KG1 (cell line): ENCODE results near the gene C17orf75.

Experiments used
- DNase-seq: peaks from one replicate; lab custom pipeline; 2025; lab: John Stamatoyannopoulos, UW

C17orf75 gene

GRCh38 chr17:32302860-32303649, 38.9 kb downstream of the C17orf75 start:
- no peak for DNase-seq

- DNase-seq: no peak
These were observed 39.9 kb downstream of the C17orf75 start for GRCh38 chr17:32302037-32302436.

DNA sequence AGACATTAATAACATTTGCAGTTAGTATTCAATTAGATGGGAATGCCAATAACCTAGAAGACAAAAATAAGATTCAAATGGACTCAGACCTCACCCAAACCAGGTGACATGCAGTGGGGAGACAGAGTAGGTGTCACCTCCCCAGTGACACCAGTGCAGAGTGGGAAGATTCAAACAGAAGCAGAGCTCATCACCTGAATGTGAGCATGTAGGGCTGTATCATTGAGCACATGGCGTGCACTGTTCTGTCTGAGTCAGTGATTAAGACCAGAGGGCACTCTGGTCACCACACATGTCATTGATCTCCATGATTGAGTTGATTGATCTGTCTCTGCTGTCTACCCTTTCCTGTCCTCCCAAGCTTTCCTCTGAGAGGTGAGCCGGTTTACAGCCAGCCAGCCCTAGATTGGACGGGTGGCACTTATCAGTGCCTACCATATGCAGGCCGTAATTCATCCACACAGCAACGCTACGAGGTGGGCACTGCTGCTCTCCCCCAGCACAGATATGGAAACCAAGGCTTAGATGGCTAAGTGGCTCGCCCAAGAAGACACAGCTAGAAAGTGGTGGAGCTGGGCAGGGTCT, 42.3 kb downstream of the C17orf75 start:
- no peak for DNase-seq

DNA sequence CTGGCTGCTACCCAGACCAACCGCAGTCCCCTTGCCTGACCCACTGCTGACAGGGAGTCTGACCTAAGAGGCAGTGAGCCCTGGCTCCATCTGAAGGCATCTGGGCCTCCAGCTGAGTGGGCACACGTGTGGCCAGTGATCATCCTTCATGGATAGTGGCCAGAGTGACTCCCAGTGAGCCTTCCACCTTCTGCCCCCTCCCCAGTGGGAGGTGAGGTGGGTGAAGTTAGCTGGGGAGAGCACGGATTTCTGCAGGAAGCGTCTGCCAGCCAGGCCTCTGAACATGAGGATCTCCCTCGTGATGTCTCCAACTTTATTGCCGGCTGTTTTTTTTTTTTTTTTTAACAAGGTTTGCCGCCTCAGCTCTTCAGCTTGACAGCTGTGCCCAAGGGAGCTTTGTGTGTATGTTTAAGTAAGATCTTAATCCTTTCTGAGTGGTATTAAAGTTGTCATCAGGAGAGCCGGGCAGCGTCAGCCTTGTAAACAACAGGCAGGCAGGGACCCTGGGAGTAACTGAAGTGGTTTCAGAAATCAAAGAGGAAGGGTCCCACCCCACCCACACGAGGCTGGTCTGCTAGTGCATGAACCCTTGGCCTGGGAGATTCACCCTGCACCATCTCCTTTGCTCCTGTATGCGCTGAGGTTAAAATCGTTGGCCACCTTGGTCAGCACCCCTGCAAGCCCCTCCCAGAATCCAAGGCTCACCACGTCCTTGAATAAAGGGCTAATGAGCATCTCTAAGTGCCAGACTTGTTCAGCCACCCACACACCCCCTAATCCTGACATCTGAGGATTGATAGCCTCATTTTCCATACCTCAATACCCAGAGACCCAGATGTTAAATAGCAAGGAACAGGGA, 43.0 kb downstream of the C17orf75 start:
- no peak for DNase-seq

DNA sequence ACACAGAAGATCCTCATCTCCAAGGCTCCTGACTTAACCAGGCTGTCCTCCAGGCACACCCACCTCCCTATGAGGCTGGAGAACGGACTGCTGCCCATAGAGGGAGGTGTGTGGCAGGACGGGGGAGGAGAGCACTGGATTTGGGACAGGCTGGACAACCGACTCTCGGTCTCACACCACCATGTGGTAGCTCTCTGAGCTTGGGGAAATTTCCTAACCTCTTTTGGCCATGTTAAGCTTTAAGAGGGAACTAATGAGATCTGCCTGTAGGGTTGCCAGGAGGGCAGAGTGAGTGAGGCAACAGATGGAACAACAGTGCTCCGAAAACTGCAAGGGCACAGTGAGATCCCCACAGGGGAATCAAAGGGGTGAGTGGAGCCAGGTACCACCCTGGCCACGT, 43.7 kb downstream of the C17orf75 start:
- no peak for DNase-seq

DNA sequence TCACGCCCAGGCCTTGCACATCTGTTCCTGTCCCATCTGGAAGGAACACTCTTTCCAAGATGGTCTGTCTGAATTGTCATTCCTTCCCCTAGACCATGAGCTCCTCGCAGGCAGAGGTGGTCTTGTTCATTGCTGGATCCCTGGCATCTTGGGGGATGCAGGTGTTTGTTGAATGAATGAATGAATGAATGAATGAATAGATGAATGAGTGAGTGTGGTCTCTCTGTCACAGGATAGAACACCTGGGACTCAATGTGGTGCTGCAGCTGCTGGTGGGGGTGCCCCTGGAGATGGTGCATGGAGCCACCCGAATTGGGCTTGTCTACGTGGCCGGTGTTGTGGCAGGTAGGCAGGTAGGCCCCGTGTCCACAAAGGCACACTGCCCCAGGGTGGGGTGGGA, 44.1 kb downstream of the C17orf75 start:
- no peak for DNase-seq

- no peak for DNase-seq
These were observed 44.5 kb downstream of the C17orf75 start for GRCh38 chr17:32297424-32297823.

DNA sequence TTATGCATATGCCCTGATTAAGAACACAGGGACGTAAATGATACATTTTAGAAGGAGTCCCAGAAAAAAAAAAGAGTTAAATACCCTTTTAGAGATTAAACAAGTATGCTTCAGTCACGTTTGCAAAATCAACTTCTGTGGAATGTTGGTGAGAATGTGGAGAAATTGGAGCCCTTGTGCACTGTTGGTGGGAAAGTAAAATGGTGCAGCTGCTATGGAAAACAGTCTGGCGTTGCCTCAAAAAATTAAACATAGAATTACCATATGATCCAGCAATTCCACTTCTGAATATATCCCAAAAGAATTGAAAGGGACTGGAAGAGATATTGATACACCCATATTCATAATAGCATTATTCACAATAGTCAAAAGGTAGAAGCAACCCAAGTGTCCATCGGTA, 49.9 kb downstream of the C17orf75 start:
- no peak for DNase-seq

DNA sequence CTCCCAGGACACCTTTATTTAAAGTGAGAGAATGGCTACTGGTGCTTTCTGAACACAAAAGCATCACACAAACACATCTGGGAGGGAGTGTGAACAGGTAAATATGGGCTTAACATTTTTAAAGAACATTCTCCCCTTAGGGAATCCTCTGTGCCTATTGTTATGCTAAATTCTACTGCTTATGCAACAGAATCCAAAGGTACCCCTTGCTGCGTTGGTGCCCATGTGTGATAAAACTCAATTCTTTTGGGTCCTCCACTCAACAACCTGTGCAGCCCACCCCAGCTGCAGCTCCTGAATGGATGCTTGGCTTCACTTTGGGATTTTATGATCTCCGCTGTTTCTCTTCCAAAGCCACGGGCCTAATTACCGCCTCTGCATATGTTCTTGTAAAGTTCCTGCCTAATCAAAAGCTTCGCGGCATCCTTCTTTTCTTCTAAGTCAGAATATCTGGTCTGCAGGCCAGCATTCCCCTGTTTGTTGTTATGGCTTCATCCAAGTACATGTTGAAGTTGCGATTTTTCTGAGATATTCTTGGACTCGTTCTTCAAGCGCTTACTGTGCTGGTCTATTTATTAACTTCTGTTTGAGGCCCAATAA, 52.4 kb downstream of the C17orf75 start:
- DNase-seq: no peak

- DNase-seq: peak; percentile 46
These were observed 53.4 kb downstream of the C17orf75 start for GRCh38 chr17:32288615-32289014.

DNA sequence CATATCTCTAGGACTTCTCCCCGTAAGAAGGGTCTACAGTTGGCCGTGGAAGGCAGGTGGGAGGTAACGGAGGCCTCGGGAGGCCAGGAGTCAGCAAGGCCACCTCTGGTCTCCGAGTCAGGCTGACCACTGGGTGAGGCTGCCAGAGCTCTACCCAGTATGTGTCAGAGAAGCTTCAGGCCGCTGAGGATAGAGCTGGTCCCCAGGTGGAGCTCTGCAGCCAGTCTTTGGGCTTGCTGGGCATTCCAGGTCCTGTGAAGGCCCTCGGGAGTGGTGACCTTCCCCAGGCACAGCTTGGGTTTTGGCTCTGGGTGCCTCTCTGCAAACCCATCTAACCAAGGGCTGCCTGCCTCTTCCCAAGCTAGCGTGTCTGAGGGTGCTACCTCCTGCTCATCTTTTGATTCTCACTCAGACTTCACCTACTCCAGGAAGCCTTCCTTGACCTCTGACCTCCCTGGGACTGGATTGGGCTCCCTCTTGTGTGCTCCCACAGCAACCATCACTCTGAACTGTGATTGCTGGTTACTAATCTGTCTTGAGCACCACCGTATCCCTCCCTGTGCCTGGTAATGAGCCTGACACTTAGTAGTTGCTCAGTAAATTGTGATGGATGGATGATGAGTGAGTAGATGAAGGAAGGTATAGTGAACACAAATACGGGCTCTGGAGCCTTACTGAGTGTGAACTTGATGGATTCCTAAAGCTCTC, 54.0 kb downstream of the C17orf75 start:
- no peak for DNase-seq

GRCh38 chr17:32286518-32286900, 55.5 kb downstream of the C17orf75 start:
- no peak for DNase-seq

DNA sequence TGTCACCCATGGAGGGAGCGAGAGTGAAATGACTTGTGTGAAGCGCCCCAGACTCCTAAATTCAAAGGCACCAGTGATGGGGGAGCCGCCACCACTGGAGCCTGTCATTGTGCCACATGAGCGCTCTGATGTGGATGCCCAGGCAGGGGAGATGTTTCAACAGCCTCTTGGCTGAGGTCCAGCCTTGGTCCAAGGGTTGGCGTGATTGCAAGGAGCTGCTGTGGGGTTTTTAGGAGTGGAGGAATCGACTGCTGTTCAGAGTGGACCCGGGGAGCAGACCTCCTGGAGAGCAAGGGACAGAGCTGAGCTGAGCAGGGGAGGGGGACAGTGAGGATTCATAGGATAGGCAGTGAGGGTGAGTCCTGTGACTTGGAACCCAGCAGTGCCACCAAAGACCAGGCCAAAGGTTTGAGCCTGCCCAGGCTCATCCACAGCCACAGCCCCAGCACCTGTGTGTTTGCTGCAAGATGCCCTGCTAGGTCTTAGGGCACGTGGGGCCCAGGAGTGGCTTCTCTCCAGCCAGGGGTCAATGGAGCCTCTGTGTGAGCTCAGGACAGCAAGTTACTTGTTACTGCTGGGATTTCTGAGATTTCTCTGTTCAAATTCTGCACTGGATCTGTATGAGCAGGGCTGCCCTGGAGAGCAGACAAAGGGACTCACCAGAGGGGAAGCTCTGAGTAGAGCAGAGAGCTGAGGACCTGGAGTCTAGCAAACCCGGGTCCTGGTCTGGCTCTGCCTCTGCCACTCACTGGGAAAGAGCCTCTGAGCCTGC, 56.0 kb downstream of the C17orf75 start:
- no peak for DNase-seq

DNA sequence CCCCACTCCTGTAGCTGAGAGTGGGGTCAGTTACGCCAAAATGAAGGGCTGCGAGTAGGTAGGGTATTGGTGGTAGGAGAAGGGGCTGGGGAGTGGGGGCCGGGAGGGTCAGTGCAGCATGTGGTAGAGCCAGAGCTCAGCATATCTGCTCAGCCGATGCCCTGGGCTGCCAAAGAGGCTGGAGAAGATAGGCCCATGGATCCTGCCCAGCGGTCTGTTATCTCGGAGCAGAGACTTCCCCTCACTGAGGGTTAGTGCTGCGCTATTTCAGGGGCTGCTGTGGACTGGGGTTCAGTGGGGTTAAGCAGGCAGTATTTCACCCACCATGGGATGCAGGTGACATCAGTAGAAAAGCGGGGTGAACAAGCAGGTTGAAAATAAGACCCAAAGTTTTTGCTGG, 56.7 kb downstream of the C17orf75 start:
- DNase-seq: no peak

DNA sequence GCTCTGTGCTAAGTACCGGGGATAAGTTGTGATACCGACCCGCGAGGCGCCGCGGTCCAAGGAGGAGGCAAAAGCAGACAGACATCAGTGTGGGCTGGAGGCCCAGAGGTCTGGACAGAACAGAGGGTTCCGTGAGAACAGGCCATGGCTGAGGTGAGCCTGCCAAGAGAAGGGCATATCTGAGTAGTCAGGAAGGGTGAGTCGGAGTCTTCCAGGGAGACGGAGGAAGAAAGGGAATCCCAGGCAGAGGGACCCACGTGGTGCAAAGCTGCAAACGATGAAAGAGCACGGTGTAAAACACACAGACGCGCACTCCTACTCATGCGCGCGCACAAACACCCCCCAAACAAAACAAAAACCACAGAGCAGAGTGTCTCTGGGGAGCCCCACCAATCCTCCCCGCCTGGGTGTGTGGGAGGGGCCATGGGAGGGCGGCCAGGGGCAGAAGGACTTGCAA, 58.2 kb downstream of the C17orf75 start:
- no peak for DNase-seq

DNA sequence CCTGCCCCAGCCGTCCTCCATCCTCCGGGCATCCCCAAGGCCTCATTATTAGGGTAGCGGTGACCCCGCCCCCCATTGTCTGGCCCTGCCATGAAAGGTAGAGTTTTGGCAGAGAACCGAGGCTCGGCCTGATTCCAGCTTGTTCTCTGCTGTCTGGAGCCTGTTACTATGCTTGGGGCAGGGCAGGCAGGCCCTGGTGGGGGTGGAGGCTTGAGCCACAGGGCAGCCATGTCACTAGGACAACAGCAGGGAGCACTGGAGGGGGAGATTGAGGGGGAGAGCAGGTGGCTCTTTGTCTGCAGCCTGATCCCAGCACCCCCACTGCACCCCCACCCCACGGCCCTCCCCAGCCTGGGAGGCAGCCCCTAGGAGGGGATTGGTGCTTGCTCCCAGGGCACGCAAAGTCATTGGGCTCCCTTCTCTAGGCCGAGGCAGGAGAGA, 60.9 kb downstream of the C17orf75 start:
- no peak for DNase-seq

- no peak for DNase-seq
These were observed 61.9 kb downstream of the C17orf75 start for GRCh38 chr17:32279891-32280716.

- DNase-seq: no peak
These were observed 63.2 kb downstream of the C17orf75 start for GRCh38 chr17:32278815-32279214.
